SK-N-SH (cell line): ENCODE measurements around the gene SETBP1. TPM values are rescaled to one million over a fixed set of nuclear protein-coding genes. Genes with fewer than 3 reads are reported as not detected.

Source experiments
- CTCF ChIA-PET: fragments of 300-600, 350-600 bp; formaldehyde crosslinking; extraction: SDS; loops from one replicate; lab custom pipeline; 2021; lab: Yijun Ruan, JAX
- POLR2A ChIA-PET: fragments of 350-600 bp; sonication (Branson Sonifier 250); formaldehyde crosslinking; extraction: SDS; loops from one replicate; lab custom pipeline; 2020; ENCODE audit warnings: antibody characterized with exemption, inconsistent platforms; lab: Yijun Ruan, JAX
- DNase-seq: peaks from one replicate; pipeline ENCODE4 v3.0.0; 2012
- H2AFZ ChIP-seq: fragments of 200-600 bp; sonication (generic); 2 replicates; pipeline ENCODE4 v1.8.1; 2016; ENCODE audit warnings: antibody characterized with exemption, mild to moderate bottlenecking, low read depth
- H3F3A ChIP-seq: fragments of 200-600 bp; sonication (generic); replicated peaks from 2 replicates; pipeline ENCODE3; 2016; ENCODE audit warnings: antibody characterized with exemption, mild to moderate bottlenecking; ENCODE audit not compliant: insufficient read depth
- H3K27ac ChIP-seq, 2 experiments: fragments of 200-500 bp in 1 of 2; fragments of 200-600 bp in 1 of 2; sonication (Bioruptor generic) in 1 of 2; sonication (generic), shearing (Covaris generic) in 1 of 2; 2 replicates each; pipeline versions ENCODE4 v1.5.1 to v1.6.1; 2014 to 2016; ENCODE audit warnings: low read depth in 2 of 2, inconsistent platforms in 1 of 2, low read length in 1 of 2, mild to moderate bottlenecking in 1 of 2, mixed read lengths in 1 of 2
- H3K27me3 ChIP-seq: fragments of 200-600 bp; sonication (generic), shearing (Covaris generic); 2 replicates; pipeline ENCODE4 v1.6.1; 2016; ENCODE audit warnings: mixed run types; ENCODE audit not compliant: insufficient read depth
- H3K36me3 ChIP-seq, 2 experiments: fragments of 200-500 bp in 1 of 2; fragments of 200-600 bp in 1 of 2; sonication (Bioruptor generic) in 1 of 2; sonication (generic) in 1 of 2; replicated peaks in 1 of 2; 2 replicates each; pipeline versions ENCODE3 to v1.5.1; 2014 to 2016; ENCODE audit warnings: low read length in 1 of 2, mild to moderate bottlenecking in 1 of 2; ENCODE audit not compliant: insufficient read depth in 2 of 2, control insufficient read depth in 1 of 2
- H3K4me1 ChIP-seq, 2 experiments: fragments of 200-500 bp in 1 of 2; fragments of 200-600 bp in 1 of 2; sonication (Bioruptor generic) in 1 of 2; sonication (generic), shearing (Covaris generic) in 1 of 2; 2 replicates each; pipeline versions ENCODE4 v1.5.1 to v1.6.1; 2014 to 2016; ENCODE audit warnings: low read depth in 1 of 2, low read length in 1 of 2, mixed run types in 1 of 2; ENCODE audit not compliant: insufficient read depth in 2 of 2, control insufficient read depth in 1 of 2
- H3K4me2 ChIP-seq: fragments of 200-600 bp; sonication (generic), shearing (Covaris generic); 2 replicates; pipeline ENCODE4 v1.6.1; 2017; ENCODE audit warnings: mixed run types
- H3K4me3 ChIP-seq, 2 experiments: fragments of 200-500 bp in 1 of 2; fragments of 200-600 bp in 1 of 2; sonication (Bioruptor generic) in 1 of 2; sonication (generic), shearing (Covaris generic) in 1 of 2; 2 replicates each; pipeline versions ENCODE4 v1.5.1 to v1.8.1; 2014 to 2016; ENCODE audit warnings: low read depth in 2 of 2, inconsistent platforms in 1 of 2, low read length in 1 of 2, mild to moderate bottlenecking in 1 of 2, mixed read lengths in 1 of 2, moderate library complexity in 1 of 2
- H3K79me2 ChIP-seq: fragments of 200-600 bp; sonication (generic); 2 replicates; pipeline ENCODE4 v1.8.1; 2017; ENCODE audit warnings: mild to moderate bottlenecking; ENCODE audit not compliant: insufficient read depth
- H3K9ac ChIP-seq: fragments of 200-600 bp; sonication (generic); 2 replicates; pipeline ENCODE4 v1.6.1; 2017; ENCODE audit warnings: mixed run types
- H3K9me2 ChIP-seq: fragments of 200-600 bp; sonication (generic); 2 replicates; pipeline ENCODE4 v1.6.1; 2017; ENCODE audit warnings: mixed run types
- H3K9me3 ChIP-seq: fragments of 200-600 bp; sonication (generic); 2 replicates; pipeline ENCODE4 v1.6.1; 2017; ENCODE audit warnings: mixed run types, mild to moderate bottlenecking, moderate library complexity
- H4K20me1 ChIP-seq: fragments of 200-600 bp; sonication (generic); 2 replicates; pipeline ENCODE4 v1.6.1; 2017; ENCODE audit warnings: mild to moderate bottlenecking, mixed run types; ENCODE audit not compliant: insufficient read depth
- ELF1 ChIP-seq: IDR thresholded peaks from 2 replicates; pipeline ENCODE4 v1.4.0; 2012
- EP300 ChIP-seq, 2 experiments: IDR thresholded peaks; 2 replicates each; pipeline versions ENCODE4 v1.4.0 to v1.6.1; 2012; ENCODE audit warnings: borderline replicate concordance in 1 of 2, low read depth in 1 of 2, low read length in 1 of 2
- FOSL2 ChIP-seq: IDR thresholded peaks from 2 replicates; pipeline ENCODE4 v1.4.0; 2012; ENCODE audit warnings: low read depth, mild to moderate bottlenecking, moderate library complexity, borderline replicate concordance
- FOXJ3 ChIP-seq: sonication (generic); formaldehyde crosslinking; IDR thresholded peaks from 2 replicates; pipeline ENCODE4 v1.5.1; 2020; ENCODE audit warnings: mild to moderate bottlenecking, missing genetic modification reagents
- FOXM1 ChIP-seq: IDR thresholded peaks from 2 replicates; pipeline ENCODE4 v1.4.0; 2012; ENCODE audit warnings: low read depth, mild to moderate bottlenecking
- IRF3 ChIP-seq: fragments of 150-350 bp; IDR thresholded peaks from 2 replicates; pipeline ENCODE4 v1.6.1; 2016; ENCODE audit warnings: mild to moderate bottlenecking, low read depth, low read length
- MEF2A ChIP-seq: IDR thresholded peaks from 2 replicates; pipeline ENCODE4 v1.4.0; 2012; ENCODE audit warnings: low read depth, borderline replicate concordance
- MXI1 ChIP-seq: IDR thresholded peaks from 2 replicates; pipeline ENCODE4 v1.6.1; 2012; ENCODE audit warnings: mild to moderate bottlenecking, low read depth, low read length, improper control_type of control experiment
- NRF1 ChIP-seq: IDR thresholded peaks from 2 replicates; pipeline ENCODE4 v1.6.1; 2012; ENCODE audit warnings: low read depth, mild to moderate bottlenecking, low read length
- PBX3 ChIP-seq: IDR thresholded peaks from 2 replicates; pipeline ENCODE4; 2012
- POLR2AphosphoS5 ChIP-seq: IDR thresholded peaks from 2 replicates; pipeline ENCODE4 v1.6.1; 2012; ENCODE audit warnings: low read depth, low read length
- REST ChIP-seq: IDR thresholded peaks from 2 replicates; pipeline ENCODE4 v1.6.1; 2012; ENCODE audit warnings: mild to moderate bottlenecking, low read depth, low read length, moderate library complexity
- RXRA ChIP-seq: IDR thresholded peaks from 2 replicates; pipeline ENCODE4 v1.4.0; 2012; ENCODE audit warnings: low read depth, mild to moderate bottlenecking, borderline replicate concordance
- SIN3A ChIP-seq: IDR thresholded peaks from 2 replicates; pipeline ENCODE4 v1.6.1; 2012; ENCODE audit warnings: low read depth, mild to moderate bottlenecking, low read length, moderate library complexity, borderline replicate concordance
- SMC3 ChIP-seq: IDR thresholded peaks from 2 replicates; pipeline ENCODE4 v1.6.1; 2012; ENCODE audit warnings: low read depth, low read length, improper control_type of control experiment
- USF2 ChIP-seq: fragments of 150-350 bp; IDR thresholded peaks from 2 replicates; pipeline ENCODE4 v1.6.1; 2017; ENCODE audit warnings: antibody characterized with exemption, low read length, low read depth, borderline replicate concordance
- WGBS: methylation state at CpG from one replicate; pipeline ENCODE4 v1.1.6; 2017; ENCODE audit warnings: low lambda C conversion rate; 5-methylcytosine and 5-hydroxymethylcytosine counted together
- polyA plus RNA-seq, 3 experiments: library from polyadenylated mRNA; depleted of rRNA; stranded (reverse); fragments of >200 nt; gene quantifications; 2 replicates each; pipeline ENCODE4 v1.2.3, GENCODE V29; 2012
- TF ChIP-seq, protein P1 (sequence below): IDR thresholded peaks from 2 replicates; pipeline ENCODE4 v1.4.0; 2012; ENCODE audit warnings: low read depth, borderline replicate concordance

The SETBP1 gene
- polyA plus RNA-seq, 1 of the 3 experiments (the other 2 are of a cell fraction), result 3.0 TPM

DNA sequence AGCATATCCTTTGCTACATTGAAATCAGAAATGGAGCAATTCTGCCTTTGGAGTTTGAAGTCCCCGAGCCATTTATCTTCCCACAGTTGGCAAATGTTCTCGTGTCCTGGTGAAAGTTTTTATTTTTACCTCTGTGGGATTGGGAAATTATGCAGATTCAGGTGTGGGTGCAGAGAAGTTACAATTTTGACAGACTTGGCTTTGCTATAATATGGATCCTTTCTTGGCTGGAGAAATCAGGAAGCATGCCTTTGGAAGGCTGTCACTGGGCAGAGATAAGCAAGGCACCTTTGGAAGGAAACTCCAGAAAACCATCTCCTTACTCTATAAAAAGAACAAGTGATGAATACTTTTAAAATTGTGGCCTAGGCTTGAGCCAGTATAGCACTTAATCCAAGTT, 278.3 kb downstream of the SETBP1 start:
- WGBS, result 85% methylated on average over 2 of the region's 2 CpGs
- Histone ChIP-seq H2AFZ (no peak overlapping the region), H3K9me2 (no peaks in the 10 kb centered on the region), H3K4me3 (no peak overlapping the region), H3K9me3 (no peaks in the 10 kb centered on the region), H3K4me2 (no peak overlapping the region), H3F3A (peaks cover 16% of the 10 kb centered on the region), H3K9ac (no peak overlapping the region), H3K27ac (no peak overlapping the region), H3K36me3 (no peaks in the 10 kb centered on the region), H3K79me2 (no peaks in the 10 kb centered on the region), H4K20me1 (no peaks in the 10 kb centered on the region), H3K27me3 (no peaks in the 10 kb centered on the region), H3K4me1 (0 out of 4 replicates have a peak, but pooled peaks cover 0 to 8% of the 10 kb centered on the region in 2 experiments)
- ChIA-PET POLR2A (no interaction called here), CTCF (interaction anchor here (0.6 to 1.8 kb wide), 2 partner anchors 20 to 579 kb away, joined by 3 to 4 read pairs; no protein-coding TSS in a partner anchor)
- no peak for DNase-seq
- TF ChIP-seq IRF3 (no peak), MEF2A (no peak), SIN3A (no peak), ELF1 (no peak)
- TF ChIP-seq, protein P1, sequence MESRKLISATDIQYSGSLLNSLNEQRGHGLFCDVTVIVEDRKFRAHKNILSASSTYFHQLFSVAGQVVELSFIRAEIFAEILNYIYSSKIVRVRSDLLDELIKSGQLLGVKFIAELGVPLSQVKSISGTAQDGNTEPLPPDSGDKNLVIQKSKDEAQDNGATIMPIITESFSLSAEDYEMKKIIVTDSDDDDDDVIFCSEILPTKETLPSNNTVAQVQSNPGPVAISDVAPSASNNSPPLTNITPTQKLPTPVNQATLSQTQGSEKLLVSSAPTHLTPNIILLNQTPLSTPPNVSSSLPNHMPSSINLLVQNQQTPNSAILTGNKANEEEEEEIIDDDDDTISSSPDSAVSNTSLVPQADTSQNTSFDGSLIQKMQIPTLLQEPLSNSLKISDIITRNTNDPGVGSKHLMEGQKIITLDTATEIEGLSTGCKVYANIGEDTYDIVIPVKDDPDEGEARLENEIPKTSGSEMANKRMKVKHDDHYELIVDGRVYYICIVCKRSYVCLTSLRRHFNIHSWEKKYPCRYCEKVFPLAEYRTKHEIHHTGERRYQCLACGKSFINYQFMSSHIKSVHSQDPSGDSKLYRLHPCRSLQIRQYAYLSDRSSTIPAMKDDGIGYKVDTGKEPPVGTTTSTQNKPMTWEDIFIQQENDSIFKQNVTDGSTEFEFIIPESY, result no peak

- Histone ChIP-seq H3K27me3 (no peaks in the 10 kb centered on the region), H3K27ac (no peak overlapping the region), H3K9me2 (no peaks in the 10 kb centered on the region), H2AFZ (no peak overlapping the region), H3K79me2 (no peaks in the 10 kb centered on the region), H3K4me2 (no peak overlapping the region), H3K9ac (no peak overlapping the region), H3K9me3 (no peaks in the 10 kb centered on the region), H3F3A (peaks cover 16% of the 10 kb centered on the region), H3K4me1 (0 out of 4 replicates have a peak, but pooled peaks cover 0 to 8% of the 10 kb centered on the region in 2 experiments)
- no peak for DNase-seq
- CTCF ChIA-PET, result interaction anchor here (0.8 kb wide), 1 partner anchor 9 kb away, joined by 3 read pairs; no protein-coding TSS in a partner anchor
- no peak for TF ChIP-seq NRF1
- no peak for TF ChIP-seq FOXM1
- no peak for TF ChIP-seq RXRA
- no peak for TF ChIP-seq EP300 (IDR thresholded peaks at IDR 0.05; ENCODE audit: borderline replicate concordance in 1 of 2, low read depth in 1 of 2, low read length in 1 of 2)
- no peak for TF ChIP-seq SMC3
- TF ChIP-seq REST, result no peak
- no peak for TF ChIP-seq USF2
- TF ChIP-seq PBX3, result no peak
- no peak for TF ChIP-seq FOSL2
- TF ChIP-seq MXI1, result no peak
- no peak for TF ChIP-seq FOXJ3 (CRISPR knock-in tag)
- no peak for TF ChIP-seq POLR2AphosphoS5
- TF ChIP-seq, all 33 proteins: peak for 0
- H3K4me3 ChIP-seq, result no peak overlapping the region
- H4K20me1 ChIP-seq, result no peaks in the 10 kb centered on the region
- POLR2A ChIA-PET, result no interaction called here
- WGBS, result 91% methylated on average over 2 of the region's 2 CpGs
- no peaks in the 10 kb centered on the region for H3K36me3 ChIP-seq
These were observed 279.9 kb downstream of the SETBP1 start for GRCh38 chr18:44960580-44960979.
